K562 (cell line): ENCODE results near the gene MICOS13. TPM values are rescaled to one million over a fixed set of nuclear protein-coding genes. Genes with fewer than 3 reads are reported as not detected.
A peak's percentile ranks its signal among the peaks of the same experiment; 100 is the strongest.

Source experiments
- ASH1L ChIP-seq: fragments of 450-650 bp; IDR thresholded peaks from 2 replicates; pipeline ENCODE4 v1.6.1; 2018; ENCODE audit warnings: borderline replicate concordance, mild to moderate bottlenecking, low read depth; ENCODE audit not compliant: partially characterized antibody
- CLOCK ChIP-seq: fragments of 250-450 bp; sonication (Bioruptor Pico); IDR thresholded peaks from 2 replicates; pipeline ENCODE4 v1.4.0; 2020; ENCODE audit warnings: mild to moderate bottlenecking, moderate library complexity, borderline replicate concordance
- CREB5 ChIP-seq: fragments of 250-450 bp; sonication (Bioruptor Pico); IDR thresholded peaks from 2 replicates; pipeline ENCODE4 v1.5.0; 2020; ENCODE audit warnings: mild to moderate bottlenecking
- DIDO1 ChIP-seq: fragments of 450-650 bp; IDR thresholded peaks from 2 replicates; pipeline ENCODE4 v1.6.1; 2016; ENCODE audit warnings: low read depth, missing biosample characterization, missing genetic modification characterization
- EWSR1 ChIP-seq: fragments of 450-650 bp; IDR thresholded peaks from 2 replicates; pipeline ENCODE4 v1.6.1; 2018; ENCODE audit warnings: borderline replicate concordance, mild to moderate bottlenecking, low read depth, moderate library complexity; ENCODE audit not compliant: partially characterized antibody
- EZH2 ChIP-seq: IDR thresholded peaks from 2 replicates; pipeline ENCODE4 v1.6.1; 2012; ENCODE audit warnings: low read depth, mild to moderate bottlenecking, inconsistent platforms, low read length, borderline replicate concordance
- FOXK2 ChIP-seq, 2 experiments: fragments of 450-650 bp; IDR thresholded peaks in 1 of 2; conservative IDR thresholded peaks in 1 of 2; 2 replicates each; pipeline ENCODE4 v1.6.1; 2016; ENCODE audit warnings: low read depth in 2 of 2, mild to moderate bottlenecking in 1 of 2
- NR1H2 ChIP-seq: sonication (generic); formaldehyde crosslinking; IDR thresholded peaks from 2 replicates; pipeline ENCODE4 v1.4.0; 2020; ENCODE audit warnings: mild to moderate bottlenecking, missing genetic modification reagents
- NUFIP1 ChIP-seq: fragments of 450-650 bp; IDR thresholded peaks from 2 replicates; pipeline ENCODE4 v1.6.1; 2018; ENCODE audit not compliant: partially characterized antibody
- PHF20 ChIP-seq: fragments of 450-650 bp; IDR thresholded peaks from 2 replicates; pipeline ENCODE4 v1.6.1; 2018; ENCODE audit not compliant: partially characterized antibody
- SMAD3 ChIP-seq: fragments of 450-650 bp; formaldehyde crosslinking; conservative IDR thresholded peaks from 2 replicates; pipeline ENCODE4 v1.4.0; 2020; ENCODE audit warnings: mild to moderate bottlenecking
- TAF1 ChIP-seq: IDR thresholded peaks from 2 replicates; pipeline ENCODE4 v1.6.1; 2011; ENCODE audit warnings: mild to moderate bottlenecking, low read length, moderate library complexity; ENCODE audit not compliant: insufficient read depth, control insufficient read depth, severe bottlenecking; ENCODE audit errors: extremely low read depth
- TFE3 ChIP-seq: fragments of 450-650 bp; formaldehyde crosslinking; IDR thresholded peaks from 2 replicates; pipeline ENCODE4 v1.4.0; 2020; ENCODE audit warnings: mild to moderate bottlenecking, mixed read lengths
- THAP12 ChIP-seq: fragments of 250-450 bp; sonication (Bioruptor Pico); IDR thresholded peaks from 2 replicates; pipeline ENCODE4 v1.9.0; 2021; ENCODE audit warnings: mild to moderate bottlenecking, inconsistent platforms
- ZKSCAN3 ChIP-seq: fragments of 250-450 bp; sonication (Bioruptor Pico); IDR thresholded peaks from 2 replicates; pipeline ENCODE4 v1.4.0; 2020
- ZNF12 ChIP-seq: sonication (generic); formaldehyde crosslinking; IDR thresholded peaks from 2 replicates; pipeline ENCODE4 v1.4.0; 2020; ENCODE audit warnings: mild to moderate bottlenecking, missing genetic modification reagents
- ZNF324 ChIP-seq: fragments of 250-450 bp; sonication (Bioruptor Pico); IDR thresholded peaks from 2 replicates; pipeline ENCODE4 v1.4.0; 2020; ENCODE audit warnings: mild to moderate bottlenecking
- ZNF445 ChIP-seq: fragments of 250-450 bp; sonication (Bioruptor Pico); IDR thresholded peaks from 2 replicates; pipeline ENCODE4 v1.4.0; 2020; ENCODE audit warnings: low read depth, mild to moderate bottlenecking, moderate library complexity
- ZNF57 ChIP-seq: fragments of 450-650 bp; formaldehyde crosslinking; IDR thresholded peaks from 2 replicates; pipeline ENCODE4 v1.4.0; 2020; ENCODE audit warnings: mild to moderate bottlenecking, moderate library complexity
- polyA plus RNA-seq, 8 experiments: library from polyadenylated mRNA; depleted of rRNA in 4 of 8; stranded (reverse) in 5 of 8; unstranded in 3 of 8; fragments of >200 nt; fragmentation: Nextera tagmentation in 2 of 8; fragmentation: Illumina TruSeq in 1 of 8; extraction: Ambion mirVana in 2 of 8; extraction: Trizol in 1 of 8; gene quantifications; 2 replicates each; pipeline versions ENCODE4 v1.2.1 to v1.2.3, GENCODE V29; 2011 to 2014; ENCODE audit warnings: inconsistent platforms in 1 of 8, missing spikeins in 1 of 8
- total RNA-seq, 7 experiments: library from RNA; depleted of rRNA in 6 of 7; stranded (reverse); fragments of >200 nt in 6 of 7; fragmentation: Illumina TruSeq in 2 of 7; extraction: Trizol in 2 of 7; gene quantifications; 2 replicates each; pipeline versions ENCODE4 v1.2.1 to v1.2.3, GENCODE V29; 2011 to 2021; ENCODE audit warnings: low replicate concordance in 1 of 7

MICOS13 gene
- total and polyA plus RNA-seq, 9 of the 15 experiments (the other 6 are each of a cell fraction or from before 2014, with no cell fraction given), result 15.5 to 220 (median 49.4) TPM

GRCh38 chr19:5719274-5719960 is 39.1 kb upstream of the MICOS13 start (continued):
- no peak for TF ChIP-seq TFE3
- no peak for TF ChIP-seq EWSR1
- TF ChIP-seq PHF20, result no peak
- TF ChIP-seq CREB5 (CRISPR knock-in tag), result no peak
- TF ChIP-seq ZNF445 (CRISPR knock-in tag), result no peak
- no peak for TF ChIP-seq NUFIP1
- no peak for TF ChIP-seq ZNF57 (CRISPR knock-in tag)
- no peak for TF ChIP-seq ZKSCAN3 (CRISPR knock-in tag)
- no peak for TF ChIP-seq ASH1L
- no peak for TF ChIP-seq FOXK2 (conservative IDR thresholded peaks at IDR 0.05 in 1 of 2, IDR thresholded peaks at IDR 0.05 in 1 of 2; ENCODE audit: low read depth in 2 of 2)
- TF ChIP-seq ZNF324 (CRISPR knock-in tag), result no peak
- no peak for TF ChIP-seq EZH2
- TF ChIP-seq THAP12, result no peak
- TF ChIP-seq DIDO1 (tag), result no peak
- TF ChIP-seq ZNF12 (CRISPR knock-in tag), result peak; percentile 22; the same call in 1 of the 2 replicates
- no peak for TF ChIP-seq CLOCK (CRISPR knock-in tag)
- peak; percentile 78; the same call in 1 of the 2 replicates for TF ChIP-seq NR1H2 (CRISPR knock-in tag)
- TF ChIP-seq TAF1, result no peak
- no peak for TF ChIP-seq SMAD3 (CRISPR knock-in tag)
